NCI-H1694 treated with DMSO at 0.1 percent for 48 hours (cell line): Measurements from ENCODE around the gene RIPPLY3.
A peak's percentile ranks its signal among the peaks of the same experiment; 100 is the strongest.

Experiments used
- DNase-seq: peaks from one replicate; lab custom pipeline; 2025; lab: John Stamatoyannopoulos, UW

The RIPPLY3 gene

DNA sequence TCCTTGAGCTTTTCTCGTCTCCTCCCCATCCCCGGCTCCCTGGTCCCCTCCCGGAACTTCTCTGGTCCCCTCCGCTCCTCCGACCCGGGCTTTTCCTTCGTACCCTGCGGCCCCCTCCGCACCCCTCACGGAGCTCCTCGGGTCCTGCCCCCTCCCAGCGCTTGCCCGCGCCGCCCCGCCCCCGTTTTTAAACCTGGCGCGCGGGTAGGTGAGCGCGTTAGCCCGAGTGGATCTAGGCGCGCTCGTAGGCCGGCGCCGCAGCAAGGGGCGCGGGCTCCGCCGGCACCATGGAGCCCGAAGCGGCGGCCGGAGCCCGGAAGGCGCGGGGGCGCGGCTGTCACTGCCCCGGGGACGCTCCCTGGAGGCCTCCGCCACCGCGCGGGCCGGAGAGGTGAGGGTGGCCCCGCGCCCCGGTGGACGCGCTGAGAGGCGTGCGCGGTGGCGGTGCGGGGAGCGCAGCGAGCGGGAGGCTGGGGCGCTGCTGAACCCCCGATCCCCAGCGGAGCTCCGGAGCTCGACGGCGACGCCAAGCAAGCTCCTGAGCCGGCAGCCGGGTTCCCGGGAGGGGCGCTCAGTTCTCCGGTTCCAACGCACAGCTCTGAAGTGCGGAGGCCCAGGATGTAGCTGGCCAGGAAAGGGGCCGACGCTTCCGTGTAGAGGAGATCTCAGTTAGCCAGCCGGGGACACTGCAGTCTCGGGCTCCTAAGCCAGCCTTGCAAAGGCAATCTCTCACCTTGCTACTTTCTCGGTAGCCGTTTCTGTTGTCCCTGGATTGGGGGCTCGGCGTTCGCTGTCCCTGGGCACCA lies at the start of gene RIPPLY3:
Gene RIPPLY3 (plus strand): TSS at position 217 of the 806 bp plus-strand sequence. CDS start 71 bp downstream, at position 288.
- peak; percentile 29 for DNase-seq

- DNase-seq, result no peak
Measured at GRCh38 chr21:36959020-36959835, 47.3 kb upstream of the RIPPLY3 start.

GRCh38 chr21:36960676-36961284 lies 45.7 kb upstream of the RIPPLY3 start:
- no peak for DNase-seq

GRCh38 chr21:36962098-36962780 lies 44.3 kb upstream of the RIPPLY3 start:
- no peak for DNase-seq

GRCh38 chr21:36964398-36964797 lies 42.1 kb upstream of the RIPPLY3 start:
- no peak for DNase-seq

DNA sequence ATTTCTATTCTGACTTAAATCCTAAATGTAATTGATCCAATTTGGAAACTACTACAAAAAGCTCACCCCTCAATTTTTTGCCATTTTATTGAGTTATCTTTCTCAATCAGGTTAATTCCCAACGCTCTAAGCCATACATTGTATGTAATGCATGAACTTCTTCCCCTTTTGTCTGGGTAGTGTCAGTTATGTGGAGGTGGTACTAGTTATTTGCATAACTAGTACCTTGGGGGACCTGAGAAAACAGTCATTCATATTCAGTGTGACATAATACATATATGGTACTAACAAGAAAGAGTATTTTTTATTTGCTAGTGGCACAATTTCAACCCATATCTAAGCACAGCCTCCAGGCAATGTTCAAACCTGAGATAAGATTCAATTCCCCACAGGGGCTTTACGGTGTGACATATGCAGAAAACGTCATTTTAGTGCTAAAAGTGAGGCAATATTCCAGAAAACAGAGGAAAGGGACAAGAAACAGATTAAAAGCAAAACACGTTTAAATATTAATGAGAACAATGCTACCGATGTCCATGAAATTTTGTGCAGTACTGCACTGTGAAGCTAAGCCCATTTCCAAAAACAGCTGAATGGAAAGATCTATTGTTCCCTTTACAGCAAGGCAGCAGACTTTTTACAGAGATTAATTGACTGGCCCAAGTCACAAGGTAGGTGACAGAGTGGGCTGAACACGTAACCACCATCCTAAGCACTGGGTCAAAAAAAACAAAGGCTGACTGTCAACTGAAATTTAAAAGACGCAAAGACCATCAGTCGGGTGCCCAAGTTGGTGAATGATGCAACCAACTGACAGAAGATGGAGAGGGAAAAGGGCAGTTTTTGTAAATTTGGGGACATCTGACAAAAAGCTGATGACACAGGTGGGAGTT lies 41.4 kb upstream of the RIPPLY3 start:
- no peak for DNase-seq

DNA sequence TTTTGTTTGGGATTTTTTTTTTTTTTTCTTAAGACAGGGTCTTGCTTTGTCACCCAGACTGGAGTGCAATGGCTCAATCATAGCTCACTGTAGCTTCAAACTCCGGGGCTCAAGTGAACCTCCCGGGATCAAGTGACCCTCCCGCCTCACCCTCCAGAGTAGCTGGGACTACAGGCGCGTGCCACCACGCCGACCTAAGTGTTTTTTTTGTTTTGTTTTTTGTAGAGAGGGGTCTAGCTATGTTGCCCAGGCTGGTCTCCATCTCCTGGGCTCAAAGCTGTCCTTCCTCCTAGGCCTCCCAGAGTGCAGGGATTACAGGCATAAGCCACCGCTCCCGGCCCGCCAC lies 40.8 kb upstream of the RIPPLY3 start:
- no peak for DNase-seq

- DNase-seq, result peak; percentile 75
Measured at GRCh38 chr21:36966066-36966820, 40.3 kb upstream of the RIPPLY3 start, which contains the start of gene HLCS. Gene HLCS (minus strand): TSS chr21:36966669. CDS start chr21:36966638, 31 bp downstream.

GRCh38 chr21:36966821-36967768 lies 39.4 kb upstream of the RIPPLY3 start:
- no peak for DNase-seq

- no peak for DNase-seq
Measured at GRCh38 chr21:36968414-36968813, 38.1 kb upstream of the RIPPLY3 start.

DNA sequence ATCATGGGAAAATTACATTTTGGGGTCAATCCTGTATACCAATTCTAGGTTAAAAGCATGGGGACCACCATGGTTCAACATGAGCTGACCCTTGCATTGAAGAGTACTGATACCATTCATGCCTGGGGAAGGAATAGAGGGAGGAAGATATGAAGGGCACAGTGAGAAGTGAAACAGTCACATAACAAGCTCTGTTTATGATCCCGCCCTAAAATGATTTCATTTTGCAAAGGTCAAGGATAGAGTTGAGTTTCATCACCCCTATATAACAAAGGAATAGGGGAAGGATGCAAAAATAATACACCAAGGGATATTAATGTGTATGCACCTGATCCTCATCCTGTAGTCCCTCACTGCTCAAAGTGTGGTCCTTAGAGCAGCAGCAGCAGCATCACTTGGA lies 37.5 kb upstream of the RIPPLY3 start:
- DNase-seq, result no peak

DNA sequence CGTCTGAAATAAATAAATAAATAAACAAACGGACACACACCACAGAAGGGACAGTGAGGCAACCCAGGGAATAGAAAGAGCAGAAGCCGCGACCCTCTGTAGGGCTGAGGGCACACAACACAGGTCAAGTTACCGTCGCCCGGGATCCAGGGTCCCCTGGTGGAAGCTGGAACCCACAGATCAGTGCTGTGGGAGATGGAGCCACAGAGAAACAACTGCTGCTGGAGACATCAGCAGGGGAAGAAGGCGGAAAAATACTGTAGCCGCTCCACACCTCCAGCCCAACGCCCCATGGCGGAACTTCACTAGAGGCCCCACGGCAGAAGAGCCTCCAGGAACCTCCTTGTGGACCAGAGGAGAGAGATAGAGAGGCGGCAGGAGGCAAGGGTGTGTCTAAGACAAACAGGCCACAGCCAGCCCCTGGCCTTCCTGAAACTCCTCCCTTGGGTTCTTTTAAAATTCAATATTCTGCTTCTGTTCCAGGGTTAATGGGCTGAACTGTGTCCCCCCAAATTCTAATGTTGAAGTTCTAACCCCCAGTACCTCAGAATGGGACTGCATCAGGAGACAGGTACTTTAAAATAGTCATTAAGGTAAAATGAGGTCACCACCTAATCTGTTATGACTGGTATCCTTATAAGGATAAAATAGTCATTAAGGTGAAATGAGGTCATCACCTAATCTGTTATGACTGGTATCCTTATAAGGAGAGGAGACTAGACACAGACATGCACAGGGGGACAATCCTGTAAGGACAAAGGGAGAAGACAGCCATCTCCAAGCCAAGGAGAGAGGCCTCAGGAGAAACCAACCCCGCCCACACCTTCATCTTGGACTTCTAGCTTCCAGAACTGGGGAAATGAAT lies 32.3 kb upstream of the RIPPLY3 start:
- DNase-seq, result no peak

- DNase-seq, result no peak
Measured at GRCh38 chr21:36974851-36975192, 31.7 kb upstream of the RIPPLY3 start.

GRCh38 chr21:36976228-36976861 lies 30.2 kb upstream of the RIPPLY3 start:
- no peak for DNase-seq

DNA sequence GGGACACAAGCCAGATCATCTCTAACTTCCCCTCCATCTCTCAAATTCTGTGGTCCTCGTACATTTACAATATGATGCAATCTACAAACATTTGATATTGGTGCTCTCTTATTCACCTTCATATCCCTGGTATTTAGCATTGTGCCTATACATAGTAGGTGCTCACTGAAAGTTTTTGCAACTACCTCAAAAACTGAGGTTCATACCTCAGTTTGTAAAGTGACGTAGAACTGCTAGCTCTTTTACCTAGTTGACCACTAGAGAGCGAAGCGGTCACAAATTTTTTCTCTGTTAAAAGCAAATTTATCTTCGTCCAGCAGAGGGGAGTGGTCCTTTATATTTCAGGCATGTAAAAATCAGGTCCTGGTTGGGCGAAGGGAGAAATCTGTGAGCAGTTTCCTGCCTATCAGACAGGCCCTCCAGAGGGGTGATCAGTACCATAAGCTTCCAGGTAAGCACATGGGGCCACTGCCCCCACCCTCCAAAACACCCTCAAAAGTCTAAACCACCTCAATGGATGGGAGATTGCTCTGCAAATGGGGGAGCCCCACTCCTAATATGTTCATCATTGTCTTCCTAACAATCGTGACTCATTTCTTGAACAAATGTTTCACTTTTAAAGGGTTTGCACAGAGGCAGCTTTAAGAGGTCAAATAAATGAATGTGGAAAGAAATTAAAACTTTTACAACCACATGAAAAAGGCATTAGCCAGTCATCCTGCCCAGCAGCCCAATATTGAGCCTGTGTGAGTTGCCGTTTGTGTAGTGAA lies 29.4 kb upstream of the RIPPLY3 start:
- peak; percentile 83 for DNase-seq

GRCh38 chr21:36980280-36981048 lies 26.0 kb upstream of the RIPPLY3 start:
- no peak for DNase-seq
